ENCODE results near the gene BRICD5.

The BRICD5 gene

GRCh38 chr16:2163211-2163881 lies 47.3 kb downstream of the BRICD5 start:
- no peak for DNase-seq (ENCODE audit: low spot score)

GRCh38 chr16:2162676-2163118 lies 48.0 kb downstream of the BRICD5 start:
- DNase-seq (ENCODE audit: low spot score), result no peak

- DNase-seq (ENCODE audit: low spot score), result no peak
These were observed 48.8 kb downstream of the BRICD5 start for GRCh38 chr16:2161911-2162310.

GRCh38 chr16:2160915-2161551 lies 49.6 kb downstream of the BRICD5 start:
- DNase-seq (ENCODE audit: low spot score), result peak; percentile 79

Measured in AG08395 (cell line).